ENCODE results near the gene MMP13.

Gene MMP13

GRCh38 chr11:102928247-102928646 lies 27.3 kb downstream of the MMP13 start:
- Histone ChIP-seq H3K4me2 (ENCODE audit: low read length) (no peak overlapping the region), H3K4me3 (ENCODE audit: low read depth, low read length) (no peak overlapping the region), H3K4me1 (no peaks in the 10 kb centered on the region), H3K9ac (no peak overlapping the region), H3K9me3 (ENCODE audit: control insufficient read depth, low read length) (no peaks in the 10 kb centered on the region), H3K36me3 (ENCODE audit: control insufficient read depth, insufficient read depth, low read length) (no peaks in the 10 kb centered on the region), H3K79me2 (no peaks in the 10 kb centered on the region), H3K27me3 (ENCODE audit: control insufficient read depth, insufficient read depth, low read length) (no peaks in the 10 kb centered on the region), H3K27ac (no peak overlapping the region), H2AFZ (no peak overlapping the region)
- no peak for TF ChIP-seq CTCF (IDR thresholded peaks at IDR 0.05)

- TF ChIP-seq CTCF (IDR thresholded peaks at IDR 0.05) = no peak
- Histone ChIP-seq H3K9ac (no peak overlapping the region), H3K27ac (no peak overlapping the region), H3K4me1 (no peaks in the 10 kb centered on the region), H3K27me3 (ENCODE audit: control insufficient read depth, insufficient read depth, low read length) (no peaks in the 10 kb centered on the region), H2AFZ (no peak overlapping the region), H3K4me3 (ENCODE audit: low read depth, low read length) (no peak overlapping the region), H3K36me3 (ENCODE audit: control insufficient read depth, insufficient read depth, low read length) (no peaks in the 10 kb centered on the region), H3K9me3 (ENCODE audit: control insufficient read depth, low read length) (no peaks in the 10 kb centered on the region), H3K4me2 (ENCODE audit: low read length) (no peak overlapping the region), H3K79me2 (no peaks in the 10 kb centered on the region)
Measured at GRCh38 chr11:102927624-102927990, 27.9 kb downstream of the MMP13 start.

- no peaks in the 10 kb centered on the region for H3K4me1 ChIP-seq
- TF ChIP-seq CTCF (IDR thresholded peaks at IDR 0.05) = no peak
- H3K27me3 ChIP-seq (ENCODE audit: control insufficient read depth, insufficient read depth, low read length) = no peaks in the 10 kb centered on the region
- H3K4me3 ChIP-seq (ENCODE audit: low read depth, low read length) = no peak overlapping the region
- no peaks in the 10 kb centered on the region for H3K36me3 ChIP-seq (ENCODE audit: control insufficient read depth, insufficient read depth, low read length)
- no peak overlapping the region for H3K9ac ChIP-seq
- H3K4me2 ChIP-seq (ENCODE audit: low read length) = no peak overlapping the region
- no peak overlapping the region for H3K27ac ChIP-seq
- no peak overlapping the region for H2AFZ ChIP-seq
- no peaks in the 10 kb centered on the region for H3K79me2 ChIP-seq
- H3K9me3 ChIP-seq (ENCODE audit: control insufficient read depth, low read length) = no peaks in the 10 kb centered on the region
Measured at GRCh38 chr11:102926961-102927623, 28.4 kb downstream of the MMP13 start.

- Histone ChIP-seq H3K27me3 (ENCODE audit: control insufficient read depth, insufficient read depth, low read length) (no peaks in the 10 kb centered on the region), H3K9ac (no peak overlapping the region), H2AFZ (no peak overlapping the region), H3K4me2 (ENCODE audit: low read length) (no peak overlapping the region), H3K4me1 (no peaks in the 10 kb centered on the region), H3K27ac (no peak overlapping the region), H3K4me3 (ENCODE audit: low read depth, low read length) (no peak overlapping the region), H3K9me3 (ENCODE audit: control insufficient read depth, low read length) (no peaks in the 10 kb centered on the region), H3K79me2 (no peaks in the 10 kb centered on the region), H3K36me3 (ENCODE audit: control insufficient read depth, insufficient read depth, low read length) (no peaks in the 10 kb centered on the region)
- no peak for TF ChIP-seq CTCF (IDR thresholded peaks at IDR 0.05)
Measured at GRCh38 chr11:102926517-102926916, 29.0 kb downstream of the MMP13 start.

- no peak overlapping the region for H3K9ac ChIP-seq
- no peak for TF ChIP-seq CTCF (IDR thresholded peaks at IDR 0.05)
- no peaks in the 10 kb centered on the region for H3K27me3 ChIP-seq (ENCODE audit: control insufficient read depth, insufficient read depth, low read length)
- no peak overlapping the region for H2AFZ ChIP-seq
- no peak overlapping the region for H3K4me3 ChIP-seq (ENCODE audit: low read depth, low read length)
- no peaks in the 10 kb centered on the region for H3K9me3 ChIP-seq (ENCODE audit: control insufficient read depth, low read length)
- no peak overlapping the region for H3K4me2 ChIP-seq (ENCODE audit: low read length)
- H3K4me1 ChIP-seq = no peaks in the 10 kb centered on the region
- no peak overlapping the region for H3K27ac ChIP-seq
- no peaks in the 10 kb centered on the region for H3K36me3 ChIP-seq (ENCODE audit: control insufficient read depth, insufficient read depth, low read length)
- no peaks in the 10 kb centered on the region for H3K79me2 ChIP-seq
Measured at GRCh38 chr11:102925988-102926387, 29.5 kb downstream of the MMP13 start.

All from parathyroid adenoma (tissue), 2 donors.